HEK293T (cell line): Measurements from ENCODE around the gene KRTAP4-3.
"Not testable (repeated sequence)": the region's sequence is repeated elsewhere in the genome, so short reads cannot be mapped to it uniquely, and the experiment has no call there.

Source experiments
- CTCF ChIA-PET: fragments of 350-600 bp; formaldehyde crosslinking; extraction: SDS; loops from one replicate; lab custom pipeline; 2021; ENCODE audit warnings: antibody characterized with exemption, inconsistent platforms; lab: Yijun Ruan, JAX
- POLR2A ChIA-PET: fragments of 350-600 bp; formaldehyde crosslinking; extraction: SDS; loops from one replicate; lab custom pipeline; 2020; ENCODE audit warnings: antibody characterized with exemption, inconsistent platforms; lab: Yijun Ruan, JAX
- DNase-seq: peaks from one replicate; pipeline ENCODE4 v3.0.0; 2012; ENCODE audit warnings: mixed read lengths; ENCODE audit errors: extremely low spot score
- ARNT ChIP-seq: fragments of 450-650 bp; IDR thresholded peaks from 2 replicates; pipeline ENCODE4 v1.6.1; 2017; ENCODE audit warnings: mild to moderate bottlenecking
- BHLHE40 ChIP-seq: fragments of 450-650 bp; IDR thresholded peaks from 2 replicates; pipeline ENCODE4 v1.6.1; 2016; ENCODE audit warnings: mild to moderate bottlenecking, moderate library complexity, borderline replicate concordance
- CTBP1 ChIP-seq: fragments of 450-650 bp; IDR thresholded peaks from 2 replicates; pipeline ENCODE4 v1.6.1; 2016; ENCODE audit warnings: borderline replicate concordance
- ELF4 ChIP-seq: fragments of 450-650 bp; IDR thresholded peaks from 2 replicates; pipeline ENCODE4 v1.6.1; 2017; ENCODE audit warnings: antibody characterized with exemption
- FOXA1 ChIP-seq: fragments of 450-650 bp; IDR thresholded peaks from 2 replicates; pipeline ENCODE4 v1.6.1; 2016; ENCODE audit warnings: mild to moderate bottlenecking
- FOXK2 ChIP-seq: fragments of 450-650 bp; IDR thresholded peaks from 2 replicates; pipeline ENCODE4 v1.6.1; 2016; ENCODE audit warnings: mild to moderate bottlenecking
- FOXM1 ChIP-seq: fragments of 450-650 bp; IDR thresholded peaks from 2 replicates; pipeline ENCODE4 v1.6.1; 2017; ENCODE audit warnings: mild to moderate bottlenecking, borderline replicate concordance
- HDGF ChIP-seq: fragments of 450-650 bp; IDR thresholded peaks from 2 replicates; pipeline ENCODE4 v1.6.1; 2017; ENCODE audit warnings: antibody characterized with exemption, borderline replicate concordance
- L3MBTL2 ChIP-seq: fragments of 450-650 bp; conservative IDR thresholded peaks from 2 replicates; pipeline ENCODE4 v1.6.1; 2016; ENCODE audit warnings: mild to moderate bottlenecking
- LEF1 ChIP-seq: fragments of 450-650 bp; IDR thresholded peaks from 2 replicates; pipeline ENCODE4 v1.6.1; 2017; ENCODE audit warnings: mild to moderate bottlenecking, borderline replicate concordance
- NFRKB ChIP-seq: fragments of 450-650 bp; IDR thresholded peaks from 2 replicates; pipeline ENCODE4 v1.6.1; 2016; ENCODE audit warnings: mild to moderate bottlenecking, moderate library complexity
- SP1 ChIP-seq: fragments of 450-650 bp; IDR thresholded peaks from 2 replicates; pipeline ENCODE4 v1.6.1; 2017
- SUZ12 ChIP-seq: fragments of 450-650 bp; IDR thresholded peaks from 2 replicates; pipeline ENCODE4 v1.6.1; 2016; ENCODE audit warnings: mild to moderate bottlenecking
- TARDBP ChIP-seq: fragments of 450-650 bp; IDR thresholded peaks from 2 replicates; pipeline ENCODE4 v1.6.1; 2016
- ZNF384 ChIP-seq: fragments of 450-650 bp; IDR thresholded peaks from 2 replicates; pipeline ENCODE4 v1.6.1; 2016
- TF ChIP-seq, protein P1 (sequence below): fragments of 450-650 bp; IDR thresholded peaks from 2 replicates; pipeline ENCODE4 v1.6.1; 2016

KRTAP4-3 gene

GRCh38 chr17:41126412-41126811 is 41.6 kb downstream of the KRTAP4-3 start:
- CTCF ChIA-PET = no interaction called here
- TF ChIP-seq ZNF384 (no peak), CTBP1 (no peak), ARNT (no peak), TARDBP (no peak), ELF4 (no peak)
- POLR2A ChIA-PET = no interaction called here
- DNase-seq = no peak

DNA sequence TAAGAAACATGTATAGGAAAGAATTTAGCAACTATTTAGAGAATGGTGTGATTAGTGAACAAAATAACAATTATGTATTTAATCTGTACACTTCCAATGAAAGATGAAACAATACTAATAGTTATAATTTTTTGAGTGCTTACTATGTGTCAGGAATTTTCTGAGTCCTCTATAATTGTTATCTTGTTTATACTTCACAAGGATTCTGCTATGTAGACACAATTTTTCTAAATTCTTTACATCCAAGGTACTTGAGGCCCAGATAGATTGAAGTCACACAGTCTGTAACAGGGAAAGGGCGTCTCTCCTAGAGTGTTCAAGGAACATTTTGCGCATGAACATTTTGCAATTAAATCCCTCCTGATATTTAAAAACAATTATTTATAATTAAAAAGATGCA is 43.0 kb downstream of the KRTAP4-3 start:
- CTCF ChIA-PET = no interaction called here
- TF ChIP-seq ARNT (no peak), TARDBP (no peak)
- DNase-seq = no peak
- POLR2A ChIA-PET = no interaction called here

DNA sequence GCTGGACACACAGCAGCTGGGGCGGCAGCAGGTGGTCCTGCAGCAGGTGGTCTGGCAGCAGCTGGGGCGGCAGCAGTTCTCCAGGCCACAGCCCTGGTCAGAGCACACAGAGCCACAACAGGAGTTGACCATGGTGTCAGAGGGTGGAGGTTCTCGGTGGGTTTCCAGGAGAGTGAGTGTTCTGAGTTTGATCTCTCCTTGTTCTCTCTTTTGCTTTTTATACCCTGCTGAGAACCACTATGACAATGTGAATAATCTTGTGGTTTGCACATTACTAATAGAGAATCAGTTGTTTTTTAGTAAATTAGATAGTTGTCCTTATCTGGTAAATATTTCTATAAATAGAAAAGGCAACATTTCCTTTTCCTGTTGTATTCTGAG is 44.0 kb downstream of the KRTAP4-3 start, which contains the start of gene KRTAP4-12:
KRTAP4-12 (minus strand) TSS at position 192 of the 381 bp plus-strand sequence; CDS start at position 132, 60 bp downstream.
- CTCF ChIA-PET, POLR2A ChIA-PET, DNase-seq: not testable (repeated sequence)

DNA sequence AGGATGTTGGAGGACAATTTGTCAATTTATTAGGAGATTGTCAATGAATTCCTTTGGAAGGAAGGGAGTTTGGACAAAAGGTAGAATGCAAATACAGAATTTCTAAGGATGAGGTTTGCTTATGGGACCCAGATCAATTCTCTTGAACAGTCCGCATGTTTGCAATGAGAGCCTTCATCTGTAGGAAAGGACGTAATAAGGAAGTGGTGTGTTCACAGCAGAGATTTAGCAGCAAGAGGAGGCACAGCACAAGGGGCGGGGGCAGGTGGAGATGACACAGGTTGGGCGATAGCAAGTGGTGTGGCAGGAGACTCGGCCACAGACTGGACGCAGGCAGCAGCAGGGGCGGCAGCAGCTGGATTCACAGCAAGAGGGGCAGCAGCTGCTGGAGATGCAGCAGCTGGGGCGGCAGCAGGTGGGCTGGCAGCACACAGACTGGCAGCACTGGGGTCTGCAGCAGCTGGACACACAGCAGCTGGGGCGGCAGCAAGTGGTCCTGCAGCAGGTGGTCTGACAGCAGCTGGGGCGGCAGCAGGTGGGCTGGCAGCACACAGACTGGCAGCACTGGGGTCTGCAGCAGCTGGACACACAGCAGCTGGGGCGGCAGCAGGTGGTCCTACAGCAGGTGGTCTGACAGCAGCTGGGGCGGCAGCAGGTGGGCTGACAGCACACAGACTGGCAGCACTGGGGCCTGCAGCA is 44.6 kb downstream of the KRTAP4-3 start:
- POLR2A ChIA-PET, DNase-seq, CTCF ChIA-PET: not testable (repeated sequence)

DNA sequence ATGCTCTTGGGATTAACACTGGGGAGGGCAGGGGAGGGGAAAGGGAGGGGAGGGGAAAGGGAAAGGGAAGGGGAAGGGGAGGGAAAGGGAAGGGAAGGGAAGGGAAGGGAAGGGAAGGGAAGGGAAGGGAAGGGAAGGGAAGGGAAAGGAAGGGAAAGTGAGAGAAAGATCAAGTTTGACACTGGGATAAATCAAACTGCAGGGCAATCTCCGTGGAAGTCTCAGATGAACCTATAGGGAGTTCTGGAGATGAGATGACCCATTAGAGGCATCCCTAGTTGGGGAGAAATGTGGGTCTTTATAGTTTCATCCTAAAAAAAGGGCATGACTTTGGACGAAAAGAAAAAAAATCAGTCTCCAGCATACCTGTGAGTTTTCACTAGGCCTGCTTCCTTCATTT is 46.3 kb downstream of the KRTAP4-3 start:
- ChIA-PET POLR2A (no interaction called here), CTCF (no interaction called here)
- no peak for TF ChIP-seq ELF4

DNA sequence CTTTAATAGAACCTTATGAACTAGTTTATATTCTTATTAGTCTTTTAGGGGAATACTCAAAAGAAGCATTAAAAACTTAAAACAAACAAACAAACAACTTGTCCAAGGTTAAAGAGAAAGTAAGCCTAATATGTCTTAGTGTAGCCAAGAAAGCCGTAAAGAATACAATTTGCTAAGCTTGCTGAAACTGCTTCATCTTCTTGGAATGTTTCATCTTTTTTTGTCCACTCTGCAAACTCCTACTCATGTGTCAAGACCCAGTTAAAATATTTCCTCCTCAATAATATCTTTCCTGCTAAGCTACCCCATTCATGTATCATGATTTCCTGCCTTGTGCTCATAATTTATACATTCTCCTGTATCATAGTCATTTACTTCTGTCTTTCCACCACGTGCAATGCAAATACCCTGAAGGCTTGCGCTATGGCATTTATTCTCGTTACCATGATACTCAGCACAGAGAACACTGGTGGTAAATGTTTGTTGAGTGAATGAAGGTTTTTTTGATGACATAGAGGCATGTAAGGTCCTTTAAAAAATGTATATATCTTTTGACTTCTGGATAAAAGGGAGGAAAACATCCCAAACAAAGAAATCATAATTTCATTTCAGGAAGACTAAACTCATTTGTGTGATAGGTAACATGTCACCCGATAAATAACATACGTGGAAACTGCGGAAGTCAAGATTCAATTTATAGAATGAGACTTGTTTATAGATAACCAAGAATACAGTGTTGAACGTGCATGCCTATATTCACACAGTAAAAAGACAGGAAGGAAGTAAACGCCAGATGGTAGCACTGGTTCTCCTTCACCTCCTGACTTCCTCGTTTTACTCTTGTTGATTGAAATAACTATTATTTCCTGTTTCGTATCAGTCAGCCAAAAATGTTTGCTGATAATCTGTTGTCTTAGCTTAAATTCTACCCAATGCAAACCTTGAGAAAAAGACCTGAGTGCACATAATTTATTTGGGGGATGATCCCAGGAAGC is 48.0 kb downstream of the KRTAP4-3 start:
- POLR2A ChIA-PET, DNase-seq, CTCF ChIA-PET: not testable (repeated sequence)

More for the DNA sequence above, 46.3 kb downstream of the KRTAP4-3 start:
- DNase-seq = no peak

DNA sequence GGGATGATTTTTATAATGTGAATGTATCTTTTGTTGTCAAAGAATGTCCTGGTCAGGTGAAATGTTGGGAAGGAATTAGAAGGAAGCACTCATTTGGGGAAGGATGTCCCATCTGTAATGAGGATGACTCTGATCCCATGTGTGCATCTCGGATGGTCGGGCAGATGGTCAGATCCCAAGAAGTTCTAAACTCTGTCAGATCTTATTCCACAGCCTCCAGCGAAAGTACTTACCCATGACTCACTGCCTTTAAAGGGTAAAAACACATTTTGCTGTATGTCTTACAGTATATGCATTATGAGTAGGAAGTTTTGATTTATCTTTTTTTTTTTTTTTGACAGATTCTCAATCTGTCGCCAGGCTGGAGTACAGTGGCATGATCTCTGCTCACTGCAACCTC is 49.3 kb downstream of the KRTAP4-3 start:
- DNase-seq = no peak
- TF ChIP-seq, protein P1, sequence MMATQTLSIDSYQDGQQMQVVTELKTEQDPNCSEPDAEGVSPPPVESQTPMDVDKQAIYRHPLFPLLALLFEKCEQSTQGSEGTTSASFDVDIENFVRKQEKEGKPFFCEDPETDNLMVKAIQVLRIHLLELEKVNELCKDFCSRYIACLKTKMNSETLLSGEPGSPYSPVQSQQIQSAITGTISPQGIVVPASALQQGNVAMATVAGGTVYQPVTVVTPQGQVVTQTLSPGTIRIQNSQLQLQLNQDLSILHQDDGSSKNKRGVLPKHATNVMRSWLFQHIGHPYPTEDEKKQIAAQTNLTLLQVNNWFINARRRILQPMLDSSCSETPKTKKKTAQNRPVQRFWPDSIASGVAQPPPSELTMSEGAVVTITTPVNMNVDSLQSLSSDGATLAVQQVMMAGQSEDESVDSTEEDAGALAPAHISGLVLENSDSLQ = no peak
- TF ChIP-seq CTBP1 = no peak
- TF ChIP-seq ZNF384 = no peak
- TF ChIP-seq NFRKB = no peak
- no peak for TF ChIP-seq FOXK2
- no peak for TF ChIP-seq HDGF
- no peak for TF ChIP-seq ARNT
- no peak for TF ChIP-seq SUZ12
- TF ChIP-seq ELF4 = no peak
- TF ChIP-seq FOXM1 = no peak
- TF ChIP-seq L3MBTL2 = no peak
- TF ChIP-seq LEF1 = no peak
- no peak for TF ChIP-seq TARDBP
- no peak for TF ChIP-seq FOXA1
- TF ChIP-seq SP1 = no peak
- no peak for TF ChIP-seq BHLHE40
- ChIA-PET POLR2A (no interaction called here), CTCF (no interaction called here)

- CTCF ChIA-PET, POLR2A ChIA-PET, DNase-seq: not testable (repeated sequence)
Measured at GRCh38 chr17:41117846-41118386, 50.1 kb downstream of the KRTAP4-3 start, which contains the start of gene KRTAP4-11. Gene KRTAP4-11, minus strand, starts transcription at chr17:41118373. Its CDS starts 58 bp downstream, at chr17:41118315.
